ENCODE measurements around the gene CELA3B. TPM values are rescaled to one million over a fixed set of nuclear protein-coding genes. Genes with fewer than 3 reads are reported as not detected.
"Not testable (repeated sequence)": the region's sequence is repeated elsewhere in the genome, so short reads cannot be mapped to it uniquely, and the experiment has no call there.

The CELA3B gene
- total RNA-seq, 1 donor from 2014 or later = 13.7 TPM

GRCh38 chr1:21942959-21943640, 33.7 kb upstream of the CELA3B start:
- not testable (repeated sequence) for DNase-seq (ENCODE audit: low spot score)

DNA sequence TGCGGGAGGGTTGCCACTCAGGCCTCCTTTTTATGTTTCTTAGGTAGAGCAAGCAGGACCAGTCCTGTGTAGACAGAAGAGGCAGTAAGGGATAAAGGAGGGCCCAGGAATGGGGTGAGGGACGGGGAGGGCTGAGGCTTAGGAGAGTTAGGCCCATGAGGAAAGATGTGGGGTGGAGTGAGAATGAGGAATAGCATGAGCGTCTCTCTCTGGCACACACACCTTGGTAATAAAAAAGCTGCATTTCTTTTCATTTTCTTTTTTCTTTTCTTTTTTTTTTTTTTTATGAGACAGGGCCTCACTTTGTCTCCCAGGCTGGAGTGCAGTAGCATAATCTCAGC, 32.1 kb upstream of the CELA3B start:
- DNase-seq (ENCODE audit: low spot score) = no peak

- DNase-seq (ENCODE audit: low spot score) = no peak
Observed at GRCh38 chr1:21946836-21947587, 29.8 kb upstream of the CELA3B start.

- no peak for DNase-seq (ENCODE audit: low spot score)
Observed at GRCh38 chr1:21950734-21951133, 26.1 kb upstream of the CELA3B start.

- no peak for DNase-seq (ENCODE audit: low spot score)
Observed at GRCh38 chr1:21951226-21951870, 25.5 kb upstream of the CELA3B start.

DNA sequence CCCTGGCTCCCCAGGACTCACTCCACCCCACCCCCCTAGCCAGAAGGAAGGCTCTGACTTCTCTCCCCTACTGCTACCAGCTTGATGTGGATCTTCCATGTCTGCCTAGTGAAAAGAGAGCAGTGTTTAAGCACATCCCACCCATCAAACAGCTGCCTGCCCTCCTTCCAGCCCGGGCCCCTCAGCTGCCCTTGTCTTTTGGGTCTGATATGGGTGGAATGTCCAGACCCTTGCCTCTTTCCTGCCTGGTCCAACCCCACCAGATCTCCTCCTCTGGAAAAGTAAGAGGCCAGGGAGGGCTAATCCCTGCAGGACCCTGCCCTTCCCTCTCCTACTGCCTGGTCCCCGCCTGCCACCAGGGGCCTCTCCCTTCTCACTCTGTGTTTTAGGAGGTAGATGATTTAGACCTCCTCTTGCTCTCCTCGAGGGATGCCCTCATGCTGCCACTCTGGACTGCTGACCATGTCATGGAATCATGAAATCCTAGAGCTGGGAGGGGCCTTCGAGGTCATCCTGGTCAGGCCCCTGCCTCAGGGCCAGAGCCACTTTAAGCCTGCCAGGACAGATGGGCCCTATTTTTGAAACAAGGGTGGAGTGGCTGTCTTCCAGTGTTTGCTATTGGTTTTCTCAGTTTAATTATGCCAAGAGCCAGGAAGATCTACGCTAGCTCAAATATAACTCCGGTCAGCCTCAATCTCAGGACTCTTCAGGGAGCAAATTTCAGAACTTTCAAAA, 23.9 kb upstream of the CELA3B start:
- no peak for DNase-seq (ENCODE audit: low spot score)

DNA sequence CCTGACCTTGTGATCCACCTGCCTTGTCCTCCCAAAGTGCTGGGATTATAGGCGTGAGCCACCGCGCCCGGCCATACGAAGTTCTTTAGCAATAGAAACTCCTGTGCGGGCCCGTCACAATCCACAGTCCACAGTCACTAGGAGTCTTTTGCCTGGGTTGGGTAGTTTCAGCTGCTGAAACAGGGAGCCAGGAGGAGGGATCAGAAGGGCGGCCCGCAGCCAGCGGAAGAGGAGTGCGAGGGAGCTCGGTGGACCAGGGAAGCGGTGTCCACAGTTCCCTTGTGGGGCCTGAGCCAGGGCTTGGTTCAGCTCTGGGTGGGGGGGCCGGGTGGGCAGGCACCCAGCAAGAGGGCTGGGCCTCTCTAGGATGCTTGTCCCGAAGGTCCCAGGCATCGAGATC, 21.8 kb upstream of the CELA3B start:
- no peak for DNase-seq (ENCODE audit: low spot score)

- DNase-seq (ENCODE audit: low spot score) = no peak
Observed at GRCh38 chr1:21955501-21956281, 21.1 kb upstream of the CELA3B start.

DNA sequence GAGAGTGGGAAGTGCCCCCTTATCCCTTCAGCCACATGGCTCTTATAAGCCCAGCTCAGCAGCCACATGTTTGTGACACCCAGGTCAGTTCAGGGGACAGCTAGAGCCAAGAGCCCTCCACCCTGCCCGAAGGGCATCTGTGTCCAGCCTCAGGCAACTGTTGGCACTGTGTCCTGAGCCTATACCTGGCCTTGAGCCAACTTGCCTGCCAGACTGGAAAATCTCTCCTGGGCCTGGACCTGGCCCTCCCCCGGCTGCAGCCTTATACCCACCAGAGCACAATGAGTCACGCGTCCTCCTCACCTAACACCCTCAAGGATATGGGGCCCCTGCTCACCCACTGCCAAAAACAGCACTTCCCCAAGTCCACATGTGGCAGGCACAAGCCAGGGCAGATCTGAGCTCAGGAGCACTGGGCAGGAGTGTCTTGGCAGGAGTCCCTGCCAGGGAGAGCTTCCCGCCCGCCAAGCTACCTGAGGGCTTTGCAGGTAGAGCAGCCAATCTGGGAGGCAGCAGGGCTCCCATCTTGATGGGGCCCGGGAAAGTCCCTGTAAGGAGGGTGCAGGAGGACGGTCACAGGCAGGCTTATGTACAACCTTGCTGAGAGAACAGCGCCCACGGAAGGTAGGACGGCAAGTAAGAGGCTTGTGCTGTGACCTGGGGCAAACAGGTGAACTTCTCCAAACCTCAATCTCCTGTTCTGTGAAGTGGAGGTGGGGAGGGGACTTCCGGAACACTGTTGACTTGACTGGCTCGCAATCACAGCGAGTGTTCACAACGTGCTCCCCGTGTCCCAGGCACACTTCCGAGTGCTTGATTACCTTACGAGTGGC, 19.9 kb upstream of the CELA3B start:
- peak; percentile 85 for DNase-seq (ENCODE audit: low spot score)

GRCh38 chr1:21961337-21961736, 15.5 kb upstream of the CELA3B start:
- no peak for DNase-seq (ENCODE audit: low spot score)

DNA sequence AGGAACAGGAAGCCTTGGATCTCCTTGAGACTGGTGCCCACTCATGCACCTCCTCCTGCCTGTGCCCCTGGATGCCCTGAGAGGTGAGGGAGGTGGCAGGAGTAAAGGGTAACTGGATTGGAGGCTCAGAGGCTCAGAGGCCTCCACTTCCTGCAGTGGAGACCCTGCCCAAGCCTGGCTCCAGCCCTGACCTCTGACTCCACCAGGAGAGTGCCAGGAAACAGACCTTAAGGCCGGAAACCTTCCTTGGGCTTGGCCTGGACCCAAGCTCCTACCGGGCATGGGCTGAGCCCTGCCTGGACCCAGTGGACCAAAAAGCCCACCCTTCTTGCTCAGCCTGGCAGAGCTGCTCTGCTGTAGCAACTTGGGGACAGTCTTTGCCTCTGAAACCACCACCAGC, 15.0 kb upstream of the CELA3B start:
- DNase-seq (ENCODE audit: low spot score) = no peak

DNA sequence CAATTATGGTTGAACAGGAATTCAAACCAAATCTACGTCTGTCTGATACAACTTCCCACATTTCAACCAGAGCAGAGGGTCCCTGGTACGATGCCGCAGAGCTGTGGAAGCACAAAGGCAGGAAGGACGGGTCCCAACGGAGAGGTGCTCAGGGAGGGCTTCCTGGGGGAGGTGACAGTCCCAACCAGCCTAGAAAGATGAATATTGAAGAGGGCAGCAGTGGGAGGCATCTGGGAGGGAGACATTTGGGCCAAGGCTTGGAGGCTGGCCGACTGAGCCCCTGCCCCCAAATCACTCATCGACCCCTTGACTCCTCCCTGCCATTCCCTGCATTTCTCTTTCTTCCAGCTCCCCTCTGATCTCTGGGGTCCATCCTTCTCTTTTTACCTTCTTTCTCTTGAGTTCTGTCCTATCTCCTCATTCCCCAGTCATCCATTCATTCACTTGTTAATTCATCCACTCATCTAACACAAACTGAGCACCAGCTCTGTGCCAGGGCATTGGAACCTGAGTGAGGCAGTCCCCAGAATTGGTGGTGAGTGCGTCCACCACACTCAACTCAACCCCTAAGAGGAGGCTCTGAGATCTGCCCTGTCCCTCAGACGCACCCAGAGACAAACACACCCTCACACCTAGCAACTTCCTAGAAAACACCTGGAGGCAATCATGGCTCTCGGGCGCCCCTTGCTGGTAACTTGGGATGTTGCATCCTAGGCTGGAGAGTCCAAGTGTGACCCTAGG, 13.2 kb upstream of the CELA3B start:
- peak; percentile 83 for DNase-seq (ENCODE audit: low spot score)

- no peak for DNase-seq (ENCODE audit: low spot score)
Observed at GRCh38 chr1:21966247-21967000, 10.4 kb upstream of the CELA3B start.

DNA sequence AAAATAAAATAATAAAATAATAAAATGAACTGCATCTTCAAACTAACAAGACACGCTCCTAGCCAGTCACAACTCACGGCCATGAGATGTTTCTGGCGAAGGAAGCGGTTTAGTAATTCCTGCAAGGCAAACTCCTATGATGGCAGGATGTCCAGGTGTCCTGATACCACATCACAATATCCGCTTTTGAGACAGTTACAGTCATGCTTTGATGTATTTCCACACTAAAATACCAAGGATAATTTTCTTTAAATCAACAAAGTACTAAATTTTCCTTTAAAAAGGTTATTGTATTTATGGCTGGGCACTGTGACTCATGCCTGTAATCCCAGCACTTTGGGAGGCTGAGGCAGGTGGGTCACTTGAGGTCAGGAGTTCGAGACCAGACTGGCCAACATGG, 9.6 kb upstream of the CELA3B start:
- not testable (repeated sequence) for DNase-seq (ENCODE audit: low spot score)

GRCh38 chr1:21969066-21969465, 7.8 kb upstream of the CELA3B start:
- DNase-seq (ENCODE audit: low spot score) = not testable (repeated sequence)

- DNase-seq (ENCODE audit: low spot score) = not testable (repeated sequence)
Observed at GRCh38 chr1:21970523-21970922, 6.3 kb upstream of the CELA3B start.

DNA sequence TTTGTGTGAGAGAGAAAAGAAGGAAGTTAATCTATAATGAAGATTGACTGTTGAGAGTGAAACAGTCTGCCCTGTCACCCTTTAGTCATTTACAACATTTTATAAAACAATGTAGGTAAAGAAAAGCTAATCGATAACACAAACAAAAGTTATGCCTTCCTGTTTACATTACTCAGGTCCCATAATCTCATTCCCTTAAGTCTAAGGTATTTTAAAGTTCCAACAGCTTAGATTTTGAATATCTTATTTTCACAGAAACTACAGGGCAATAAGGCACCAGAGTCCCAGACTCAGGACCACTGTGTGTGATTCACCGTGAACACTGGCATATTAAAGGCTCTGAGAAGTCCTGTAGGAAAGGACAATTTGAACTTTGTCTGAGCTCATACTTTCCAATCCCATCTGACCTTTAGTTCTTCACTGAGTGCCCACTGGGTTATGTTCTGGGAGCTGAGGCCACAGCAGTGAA, 3.8 kb upstream of the CELA3B start:
- not testable (repeated sequence) for DNase-seq (ENCODE audit: low spot score)

- DNase-seq (ENCODE audit: low spot score) = not testable (repeated sequence)
Observed at GRCh38 chr1:21973948-21974347, 2.9 kb upstream of the CELA3B start.

- DNase-seq (ENCODE audit: low spot score) = peak; percentile 82
Observed at GRCh38 chr1:21974699-21975098, 2.1 kb upstream of the CELA3B start.

Data from mucosa of gallbladder (tissue), 1 donor.